ENCODE measurements around the gene ITPRIPL1.

DNA sequence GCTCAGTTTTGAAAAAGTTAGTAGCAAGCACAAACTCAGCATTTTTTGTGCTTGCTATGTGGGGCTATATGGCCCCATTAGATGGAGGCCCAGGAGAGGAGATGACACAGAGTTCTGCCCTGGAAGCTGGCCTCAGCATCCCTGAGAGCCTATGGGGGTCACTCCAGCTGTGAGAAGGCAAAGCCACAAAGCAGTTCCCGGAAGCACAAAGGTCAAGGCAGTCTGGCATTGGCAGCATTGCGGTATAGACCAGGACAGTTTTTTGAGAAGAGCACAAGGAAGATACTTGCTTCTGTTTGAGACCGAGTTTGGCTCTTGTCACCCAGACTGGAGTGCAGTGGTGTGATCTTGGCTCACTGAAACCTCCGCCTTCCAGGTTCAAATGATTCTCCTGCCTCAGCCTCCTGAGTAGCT is 7.5 kb upstream of the ITPRIPL1 start:
- TF ChIP-seq, protein P1, sequence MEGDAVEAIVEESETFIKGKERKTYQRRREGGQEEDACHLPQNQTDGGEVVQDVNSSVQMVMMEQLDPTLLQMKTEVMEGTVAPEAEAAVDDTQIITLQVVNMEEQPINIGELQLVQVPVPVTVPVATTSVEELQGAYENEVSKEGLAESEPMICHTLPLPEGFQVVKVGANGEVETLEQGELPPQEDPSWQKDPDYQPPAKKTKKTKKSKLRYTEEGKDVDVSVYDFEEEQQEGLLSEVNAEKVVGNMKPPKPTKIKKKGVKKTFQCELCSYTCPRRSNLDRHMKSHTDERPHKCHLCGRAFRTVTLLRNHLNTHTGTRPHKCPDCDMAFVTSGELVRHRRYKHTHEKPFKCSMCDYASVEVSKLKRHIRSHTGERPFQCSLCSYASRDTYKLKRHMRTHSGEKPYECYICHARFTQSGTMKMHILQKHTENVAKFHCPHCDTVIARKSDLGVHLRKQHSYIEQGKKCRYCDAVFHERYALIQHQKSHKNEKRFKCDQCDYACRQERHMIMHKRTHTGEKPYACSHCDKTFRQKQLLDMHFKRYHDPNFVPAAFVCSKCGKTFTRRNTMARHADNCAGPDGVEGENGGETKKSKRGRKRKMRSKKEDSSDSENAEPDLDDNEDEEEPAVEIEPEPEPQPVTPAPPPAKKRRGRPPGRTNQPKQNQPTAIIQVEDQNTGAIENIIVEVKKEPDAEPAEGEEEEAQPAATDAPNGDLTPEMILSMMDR (IDR thresholded peaks at IDR 0.05): no peak
- no peak for TF ChIP-seq POLR2A (IDR thresholded peaks at IDR 0.05)
